GM18861 (cell line): ENCODE measurements around the gene ZNF213.
"Not testable (repeated sequence)": the region's sequence is repeated elsewhere in the genome, so short reads cannot be mapped to it uniquely, and the experiment has no call there.

Experiments
- ATAC-seq: cut with Tn5 transposase; IDR thresholded peaks from one replicate; pipeline ENCODE4 v1.9.1; 2021; ENCODE audit not compliant: unreplicated experiment

Gene ZNF213

GRCh38 chr16:3123986-3124886 is 10.6 kb upstream of the ZNF213 start:
- ATAC-seq = peak; percentile 73

- ATAC-seq = no peak
Observed at GRCh38 chr16:3127745-3128144, 7.1 kb upstream of the ZNF213 start.

GRCh38 chr16:3129137-3130131 is 5.4 kb upstream of the ZNF213 start:
- peak; percentile 50 for ATAC-seq

DNA sequence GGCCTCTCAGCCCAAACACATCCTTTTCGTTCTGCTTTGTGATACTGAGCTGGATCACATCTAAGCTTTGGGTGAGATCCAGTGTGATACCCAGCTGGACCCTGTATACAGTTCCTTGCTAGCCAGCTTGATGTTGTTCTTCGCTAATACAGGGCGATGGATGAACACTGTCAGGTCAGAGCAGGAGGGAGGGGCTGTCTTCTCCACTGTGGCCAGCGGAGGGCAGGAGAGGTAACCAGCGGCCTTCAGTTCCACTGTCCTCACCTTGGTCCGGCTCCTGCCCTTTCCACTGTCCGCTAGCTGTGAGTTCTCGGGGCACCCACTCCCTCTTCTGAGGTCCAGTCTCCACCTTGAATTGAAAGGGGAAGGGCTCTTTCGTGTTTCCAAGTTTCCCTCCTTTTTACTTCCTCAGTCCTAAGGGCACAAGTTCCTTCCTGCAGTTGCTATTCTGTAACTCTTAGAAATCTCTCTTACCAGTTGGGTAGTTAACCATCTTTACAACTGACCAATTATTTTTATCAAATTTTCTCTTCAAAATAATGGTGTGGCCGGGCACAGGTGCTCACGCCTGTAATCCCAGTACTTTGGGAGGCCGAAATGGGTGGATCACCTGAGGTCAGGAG is 3.0 kb upstream of the ZNF213 start:
- no peak for ATAC-seq

GRCh38 chr16:3133844-3134243 is 985 bp upstream of the ZNF213 start:
- no peak for ATAC-seq

DNA sequence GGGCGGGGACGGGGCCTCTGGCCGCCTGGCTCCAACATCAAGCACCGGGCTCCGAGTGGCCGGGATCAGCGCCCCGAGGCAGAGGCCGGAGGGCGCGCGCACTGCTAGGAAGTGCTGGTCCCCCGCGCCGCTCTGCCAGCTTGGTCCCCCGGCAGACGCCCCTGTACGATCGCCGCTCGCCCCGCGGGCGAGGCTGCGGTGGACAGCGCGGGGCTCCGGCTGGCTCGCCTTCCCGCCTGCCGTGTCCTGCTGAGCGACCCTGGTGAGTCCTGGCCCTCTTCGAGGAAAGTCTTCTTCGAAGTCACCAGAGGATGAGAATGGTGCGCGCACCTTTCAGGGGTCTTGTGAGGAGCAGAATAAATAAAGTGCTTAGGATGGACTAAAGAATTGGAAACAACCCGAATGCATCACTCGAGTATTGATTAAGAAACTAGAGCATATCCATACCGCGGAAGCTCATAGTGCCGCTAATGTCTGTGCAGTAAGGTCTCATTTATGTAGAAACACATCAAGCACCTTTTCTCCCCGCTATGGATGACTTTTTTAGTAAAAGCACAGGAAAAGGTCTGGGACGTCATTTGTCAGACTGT is 392 bp downstream of the ZNF213 start:
- no peak for ATAC-seq

- ATAC-seq = no peak
Observed at GRCh38 chr16:3137267-3137666, 2.4 kb downstream of the ZNF213 start.

- ATAC-seq = no peak
Observed at GRCh38 chr16:3138342-3138741, 3.5 kb downstream of the ZNF213 start.

- no peak for ATAC-seq
Observed at GRCh38 chr16:3138823-3139426, 4.1 kb downstream of the ZNF213 start.

- not testable (repeated sequence) for ATAC-seq
Observed at GRCh38 chr16:3139561-3139960, 4.7 kb downstream of the ZNF213 start.

GRCh38 chr16:3140603-3141427 is 6.0 kb downstream of the ZNF213 start:
- no peak for ATAC-seq

- no peak for ATAC-seq
Observed at GRCh38 chr16:3141781-3142311, 7.0 kb downstream of the ZNF213 start.

- no peak for ATAC-seq
Observed at GRCh38 chr16:3142327-3142726, 7.5 kb downstream of the ZNF213 start.

- ATAC-seq = no peak
Observed at GRCh38 chr16:3142770-3143169, 7.9 kb downstream of the ZNF213 start.

GRCh38 chr16:3143189-3143588 is 8.4 kb downstream of the ZNF213 start:
- no peak for ATAC-seq

- ATAC-seq = no peak
Observed at GRCh38 chr16:3143598-3144320, 8.9 kb downstream of the ZNF213 start.

DNA sequence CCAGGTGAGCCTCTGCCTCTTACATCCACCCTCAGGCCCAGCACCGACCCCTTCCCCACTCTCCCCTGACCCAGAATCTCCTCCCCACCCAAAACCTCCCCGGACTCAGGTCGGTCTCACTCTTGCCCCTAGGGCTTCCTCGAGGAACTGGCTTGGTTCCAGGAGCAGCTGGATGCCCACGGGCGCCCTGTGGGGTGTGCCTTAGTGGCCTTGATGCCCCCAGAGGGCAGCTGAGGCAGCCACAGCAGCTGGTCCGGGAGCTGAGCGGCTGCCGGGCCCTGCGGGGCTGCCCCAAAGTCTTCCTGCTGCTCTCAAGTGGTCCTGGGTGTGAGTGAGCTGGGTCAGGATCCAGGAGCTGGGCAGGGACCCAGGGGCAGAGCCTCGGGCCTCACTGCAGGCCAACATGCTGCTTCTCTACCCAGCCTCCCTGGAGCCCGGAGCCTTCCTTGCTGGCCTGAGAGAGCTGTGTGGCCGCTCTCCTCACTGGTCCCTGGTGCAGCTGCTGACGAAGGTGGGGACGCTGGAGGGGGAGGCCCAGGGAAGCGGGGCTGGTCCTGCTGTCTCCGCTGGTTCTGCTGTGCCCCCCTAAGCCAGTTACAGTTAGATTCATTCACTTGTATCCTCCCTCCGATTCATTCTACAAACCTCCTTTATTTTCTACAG is 9.6 kb downstream of the ZNF213 start:
- no peak for ATAC-seq

- ATAC-seq = no peak
Observed at GRCh38 chr16:3145151-3145550, 10.3 kb downstream of the ZNF213 start.
